HTR-8/SVneo (cell line): ENCODE measurements around the gene CNGB1.

Source experiments
- DNase-seq: peaks from one replicate; pipeline ENCODE4 v3.0.0; 2011; ENCODE audit warnings: low spot score, mixed read lengths; ENCODE audit not compliant: insufficient read length
- FAIRE-seq: peaks from 2 replicates; lab custom pipeline; 2011; peaks lifted over from hg19 to GRCh38; lab: Jason Lieb, UNC

The CNGB1 gene

GRCh38 chr16:57893559-57894389, 77.2 kb downstream of the CNGB1 start:
- DNase-seq, result peak; percentile 72
- peak; percentile 9 for FAIRE-seq

GRCh38 chr16:57893217-57893558, 77.7 kb downstream of the CNGB1 start:
- FAIRE-seq (no peak), DNase-seq (no peak)

GRCh38 chr16:57892447-57893096, 78.4 kb downstream of the CNGB1 start:
- FAIRE-seq, result peak; percentile 23
- no peak for DNase-seq

- FAIRE-seq (peak; percentile 54), DNase-seq (peak; percentile 48)
Observed at GRCh38 chr16:57892041-57892440, 78.9 kb downstream of the CNGB1 start.

- no peak for FAIRE-seq
Observed at GRCh38 chr16:57890752-57891111, 80.2 kb downstream of the CNGB1 start.

GRCh38 chr16:57889960-57890751, 80.8 kb downstream of the CNGB1 start:
- DNase-seq (no peak), FAIRE-seq (peak; percentile 55)

More at GRCh38 chr16:57890752-57891111, 80.2 kb downstream of the CNGB1 start:
- no peak for DNase-seq

GRCh38 chr16:57889522-57889921, 81.4 kb downstream of the CNGB1 start:
- FAIRE-seq (no peak), DNase-seq (no peak)

- DNase-seq, result no peak
- FAIRE-seq, result no peak
Observed at GRCh38 chr16:57889111-57889510, 81.8 kb downstream of the CNGB1 start.

GRCh38 chr16:57888128-57888527, 82.8 kb downstream of the CNGB1 start:
- DNase-seq (no peak), FAIRE-seq (no peak)

GRCh38 chr16:57887711-57888110, 83.2 kb downstream of the CNGB1 start:
- FAIRE-seq (no peak), DNase-seq (no peak)

- DNase-seq, result no peak
- FAIRE-seq, result no peak
Observed at GRCh38 chr16:57886427-57886826, 84.5 kb downstream of the CNGB1 start.

- FAIRE-seq, result no peak
- no peak for DNase-seq
Observed at GRCh38 chr16:57884655-57885133, 86.2 kb downstream of the CNGB1 start.

GRCh38 chr16:57883953-57884654, 86.8 kb downstream of the CNGB1 start:
- no peak for DNase-seq
- no peak for FAIRE-seq

GRCh38 chr16:57883480-57883879, 87.4 kb downstream of the CNGB1 start:
- no peak for DNase-seq
- peak; percentile 26 for FAIRE-seq

- DNase-seq, result no peak
- peak; percentile 72 for FAIRE-seq
Observed at GRCh38 chr16:57882792-57883191, 88.1 kb downstream of the CNGB1 start.

- no peak for DNase-seq
- FAIRE-seq, result no peak
Observed at GRCh38 chr16:57882206-57882605, 88.7 kb downstream of the CNGB1 start.

- DNase-seq (no peak), FAIRE-seq (no peak)
Observed at GRCh38 chr16:57878586-57878985, 92.3 kb downstream of the CNGB1 start.

- DNase-seq (no peak), FAIRE-seq (no peak)
Observed at GRCh38 chr16:57876210-57876609, 94.7 kb downstream of the CNGB1 start.

GRCh38 chr16:57875347-57875746, 95.6 kb downstream of the CNGB1 start:
- DNase-seq, result no peak
- FAIRE-seq, result no peak

- FAIRE-seq, result no peak
Observed at GRCh38 chr16:57873218-57873617, 97.7 kb downstream of the CNGB1 start.

More at GRCh38 chr16:57873218-57873617, 97.7 kb downstream of the CNGB1 start:
- DNase-seq, result no peak
